ENCODE measurements around the gene RIPOR3.
"Not testable (repeated sequence)": the region's sequence is repeated elsewhere in the genome, so short reads cannot be mapped to it uniquely, and the experiment has no call there.

The RIPOR3 gene

DNA sequence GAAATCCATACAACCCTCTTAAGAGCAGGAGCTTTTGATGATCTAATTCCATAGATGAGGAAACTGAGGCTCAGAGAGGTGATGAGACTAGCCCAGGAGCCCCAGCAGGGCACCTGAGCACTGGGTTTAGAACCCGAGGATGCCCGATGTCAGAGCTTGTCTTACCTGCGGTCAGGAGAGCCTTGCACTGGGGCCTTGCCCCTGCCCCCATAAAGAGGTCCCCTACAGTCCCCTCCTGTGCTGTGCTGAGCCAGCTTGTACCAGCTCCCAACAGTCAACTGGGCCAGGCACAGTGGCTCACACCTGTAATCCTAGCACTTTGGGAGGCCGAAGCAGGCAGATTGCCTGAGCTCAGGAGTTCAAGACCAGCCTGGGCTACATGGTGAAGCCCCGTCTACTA is 58.6 kb downstream of the RIPOR3 start:
- no peak for DNase-seq (ENCODE audit: low read depth in 2 of 2)

DNA sequence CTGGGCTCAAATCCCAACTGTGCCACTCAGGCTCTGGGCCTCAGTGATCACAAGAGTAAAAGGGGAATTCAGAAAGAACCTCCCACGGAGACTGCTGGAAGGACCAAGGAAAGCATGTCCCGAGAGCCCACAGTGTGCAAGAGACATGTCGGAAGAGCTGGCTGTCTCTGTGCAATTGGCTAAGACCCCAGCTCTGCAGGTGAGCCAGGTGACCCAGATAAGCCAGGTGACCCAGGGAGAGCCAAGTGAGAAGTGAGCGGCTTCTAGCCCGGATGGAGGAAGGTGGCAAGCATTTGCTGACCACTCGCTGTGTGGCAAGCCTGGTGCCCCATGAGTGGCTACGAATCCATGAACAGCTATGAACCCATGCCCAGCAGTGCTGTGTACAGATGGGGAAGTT is 59.1 kb downstream of the RIPOR3 start:
- no peak for DNase-seq (ENCODE audit: low read depth in 2 of 2)

DNA sequence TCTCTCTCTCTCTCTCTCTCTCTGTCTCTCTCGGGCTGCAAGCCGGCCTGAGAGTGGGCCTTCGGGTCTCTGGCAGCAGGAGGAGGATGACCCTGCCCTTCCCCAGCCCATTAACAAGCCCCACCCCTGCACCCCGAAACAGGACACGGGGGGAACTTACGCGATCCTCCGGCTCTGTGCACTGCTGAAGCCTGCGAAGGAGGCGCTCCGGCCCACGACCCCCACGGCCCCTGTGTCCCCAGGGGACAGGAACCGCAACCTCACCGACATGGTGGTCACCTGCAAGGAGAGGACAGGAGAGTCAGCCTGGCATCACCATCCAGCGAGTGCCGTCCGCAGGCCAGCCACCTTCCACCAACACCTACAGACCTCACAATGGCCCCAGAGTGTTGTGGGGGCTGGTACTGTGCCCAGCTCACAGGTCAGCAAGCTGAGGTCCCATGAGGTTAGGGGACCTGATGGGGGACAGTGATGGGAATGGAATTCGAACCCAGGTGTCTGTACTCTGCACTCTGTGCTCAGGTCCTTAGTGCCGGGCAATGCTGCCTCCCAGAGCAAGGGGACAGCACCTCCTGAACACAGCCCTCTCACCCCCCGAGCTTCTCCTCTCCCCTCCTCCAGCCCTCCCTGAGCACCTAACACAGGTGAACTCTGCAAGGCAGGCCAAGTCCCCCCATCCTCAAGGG is 60.6 kb downstream of the RIPOR3 start:
- DNase-seq (ENCODE audit: low read depth in 2 of 2), result no peak

DNA sequence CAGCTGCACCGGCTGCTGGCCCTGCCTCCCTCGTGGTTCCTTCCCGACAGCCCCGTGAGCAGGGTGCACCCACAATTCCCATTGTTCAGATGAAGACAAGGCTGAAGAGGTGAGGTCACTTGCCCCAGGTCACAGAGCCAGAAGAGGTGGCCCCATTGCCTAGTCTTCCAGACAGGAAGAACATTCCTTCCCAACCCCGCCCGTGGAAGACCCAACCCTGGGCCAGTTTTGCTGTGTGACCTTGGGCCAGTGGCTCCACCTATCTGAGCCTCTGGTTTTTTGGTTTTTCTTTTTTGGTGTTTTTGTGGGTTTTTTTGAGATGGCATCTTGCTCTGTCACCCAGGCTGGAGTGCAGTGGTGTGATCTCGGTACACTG is 61.7 kb downstream of the RIPOR3 start:
- no peak for DNase-seq (ENCODE audit: low read depth in 2 of 2)

DNA sequence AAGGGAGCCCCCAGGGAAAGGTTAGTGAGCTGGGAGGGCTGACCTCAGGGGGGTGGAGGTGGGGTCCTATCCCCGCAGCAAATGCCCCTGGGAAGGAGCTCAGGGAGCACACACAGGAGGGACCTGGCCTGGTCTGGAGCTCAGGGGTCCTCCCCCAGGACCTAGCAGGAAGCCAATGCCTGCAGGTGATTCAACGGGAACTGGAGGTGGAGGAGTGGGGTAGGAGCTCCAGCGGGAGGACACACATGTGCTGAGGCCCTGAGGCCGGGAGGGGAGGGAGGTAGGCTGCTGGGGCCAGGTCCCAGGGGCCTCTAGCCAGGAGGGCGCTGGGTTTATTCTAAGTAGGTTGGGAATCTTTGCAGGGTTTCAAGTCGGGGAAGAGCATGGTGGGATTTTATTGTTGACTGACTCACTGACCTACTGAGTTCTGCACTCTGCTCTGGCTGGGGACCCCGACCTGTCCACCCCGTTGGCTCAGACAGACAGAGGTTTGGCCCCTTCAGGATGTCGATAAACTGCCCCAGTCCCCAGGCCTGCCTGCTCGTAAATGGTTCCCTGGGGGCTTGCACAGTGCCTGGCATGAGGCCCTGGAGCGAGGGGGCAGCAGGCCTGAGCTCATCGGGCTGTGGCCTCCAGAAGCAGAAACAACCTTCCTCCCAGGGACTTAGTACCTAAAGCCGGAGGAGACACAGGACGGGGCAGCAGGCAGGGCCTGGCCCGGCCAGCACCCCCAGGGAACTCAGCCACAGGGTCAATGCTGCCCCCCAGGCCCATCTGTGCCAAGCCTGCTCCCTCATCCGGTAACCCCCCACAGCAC is 62.3 kb downstream of the RIPOR3 start:
- no peak for DNase-seq (ENCODE audit: low read depth in 2 of 2)

DNA sequence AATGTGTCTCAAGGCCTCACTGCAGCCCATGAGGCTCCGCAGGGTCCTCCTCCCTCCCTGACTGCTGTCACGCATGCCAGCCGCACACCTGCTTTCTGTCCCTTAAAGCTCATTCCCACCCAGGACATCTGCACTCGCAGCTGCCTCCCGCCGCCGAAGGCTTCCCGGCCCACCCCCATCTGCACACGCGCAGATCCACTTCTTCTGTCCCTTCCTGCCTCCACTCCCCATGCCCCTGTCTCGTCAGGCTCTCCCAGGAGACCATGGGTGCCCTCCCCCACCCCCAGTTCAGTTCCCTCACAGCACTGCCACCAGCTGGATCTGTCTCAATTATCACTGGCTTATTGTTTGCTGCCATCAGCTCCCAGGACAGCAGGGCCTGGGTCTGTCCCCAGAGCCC is 63.0 kb downstream of the RIPOR3 start:
- DNase-seq (ENCODE audit: low read depth in 2 of 2), result no peak

DNA sequence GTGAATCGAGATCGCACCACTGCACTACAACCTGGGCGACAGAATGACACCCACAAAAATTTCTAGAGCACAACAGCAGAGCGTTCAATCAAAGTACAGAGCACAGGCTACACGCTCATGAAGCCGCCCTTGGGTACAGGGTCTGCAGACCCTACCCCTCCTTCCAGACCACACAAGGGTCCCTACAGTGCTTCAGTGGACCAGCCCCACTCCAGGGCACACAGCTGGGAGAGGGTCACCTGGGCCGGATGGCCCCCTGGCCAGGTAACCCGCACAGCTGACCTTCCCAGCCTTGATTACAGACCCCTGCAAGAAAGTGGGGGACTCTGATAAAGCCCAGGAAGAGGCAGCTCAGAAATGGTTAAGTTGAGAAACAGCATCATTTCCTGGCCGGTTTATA is 63.6 kb downstream of the RIPOR3 start:
- DNase-seq (ENCODE audit: low read depth in 2 of 2), result no peak

DNA sequence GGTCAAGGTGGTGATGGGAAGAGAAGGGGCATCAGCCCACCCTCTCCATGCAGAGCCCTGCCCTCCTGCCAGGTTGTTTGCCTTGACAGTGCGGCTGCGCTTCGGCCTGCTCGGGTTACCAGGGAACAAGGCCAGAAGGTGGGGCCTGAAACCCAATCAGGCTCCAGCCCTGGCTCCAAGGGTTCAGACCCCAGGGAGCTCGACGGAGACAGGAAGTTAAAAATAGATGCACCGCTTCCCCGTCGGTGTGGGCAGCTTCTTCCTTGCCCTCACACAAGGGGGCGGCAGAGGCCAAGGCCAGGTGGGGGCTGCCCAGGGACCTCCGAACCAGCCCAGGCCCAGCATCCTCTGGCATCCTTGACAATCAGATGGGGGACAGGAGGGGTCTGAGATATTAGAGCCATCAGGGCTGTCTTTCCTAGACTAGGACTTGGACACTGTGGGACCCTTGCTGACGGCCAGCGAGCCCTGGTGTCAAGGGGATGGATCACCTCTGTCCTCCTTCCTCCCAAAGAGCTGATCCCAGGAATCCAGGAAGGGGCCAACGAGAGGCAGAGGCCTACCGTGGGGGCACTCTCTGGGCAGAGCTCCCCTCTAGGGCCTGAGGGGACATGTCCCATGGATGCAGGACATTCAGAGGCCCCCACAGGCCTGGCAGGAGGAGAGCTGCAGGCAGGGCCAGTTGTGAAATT is 65.2 kb downstream of the RIPOR3 start:
- no peak for DNase-seq (ENCODE audit: low read depth in 2 of 2)

DNA sequence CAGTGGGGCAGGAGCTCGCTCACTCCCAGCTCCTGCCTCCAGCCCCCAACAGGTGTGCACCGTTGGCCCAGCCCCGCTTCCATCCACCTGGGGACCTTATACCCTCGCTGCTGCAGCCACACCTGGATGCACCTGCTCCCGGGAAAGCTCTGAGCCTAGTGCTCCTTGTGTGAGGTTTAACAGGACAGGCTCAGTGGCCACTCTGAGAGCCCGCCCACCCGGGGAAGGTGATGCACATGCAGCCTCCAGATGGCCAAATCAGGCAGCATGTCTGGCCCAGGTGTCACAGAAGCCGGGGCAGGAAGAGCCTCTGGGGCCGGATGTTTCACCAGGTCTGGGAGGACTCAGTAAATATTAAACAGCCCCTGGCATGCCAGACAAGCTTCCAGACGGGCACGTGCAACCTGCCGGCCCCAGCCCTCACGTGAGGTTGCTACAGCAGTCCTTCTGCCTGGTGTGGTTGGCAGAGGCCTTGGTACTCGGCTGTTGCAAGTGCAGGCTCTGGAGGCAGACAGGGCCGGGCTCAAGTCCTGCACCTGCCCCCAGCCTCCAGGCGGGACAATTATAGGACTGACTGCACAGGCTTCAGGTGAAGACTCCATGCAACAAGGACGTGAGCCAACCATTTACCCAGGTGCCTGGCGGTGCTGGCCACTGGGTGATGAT is 66.9 kb downstream of the RIPOR3 start:
- no peak for DNase-seq (ENCODE audit: low read depth in 2 of 2)

DNA sequence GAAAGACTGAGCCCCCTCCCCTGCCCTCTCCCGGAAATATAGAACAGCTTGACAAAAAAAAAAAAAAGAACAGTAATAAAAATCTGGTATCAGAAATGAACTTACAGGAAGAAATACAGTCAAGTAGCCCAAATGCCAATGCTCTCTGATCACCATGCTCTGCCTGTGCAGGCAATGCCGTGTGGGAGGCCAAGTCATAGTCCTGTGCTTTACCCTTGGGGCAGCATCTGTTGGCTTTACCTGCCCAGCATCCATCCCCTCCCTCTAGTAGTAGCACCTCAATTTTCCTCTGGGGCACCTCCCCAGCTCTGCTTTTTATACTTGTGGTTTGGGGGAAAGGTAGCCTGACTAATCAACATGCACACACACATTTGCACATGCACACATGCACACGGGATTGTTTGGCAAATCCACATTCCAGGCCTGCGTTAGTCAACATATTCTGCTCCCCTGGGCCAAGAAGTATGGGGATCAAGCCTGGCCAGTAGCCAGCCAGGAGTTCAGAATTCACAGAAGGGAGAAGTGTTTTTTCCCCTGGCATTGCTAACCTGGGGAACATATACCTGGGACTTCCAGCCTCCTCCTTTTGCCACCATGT is 70.2 kb downstream of the RIPOR3 start:
- no peak for DNase-seq (ENCODE audit: low read depth in 2 of 2)

DNA sequence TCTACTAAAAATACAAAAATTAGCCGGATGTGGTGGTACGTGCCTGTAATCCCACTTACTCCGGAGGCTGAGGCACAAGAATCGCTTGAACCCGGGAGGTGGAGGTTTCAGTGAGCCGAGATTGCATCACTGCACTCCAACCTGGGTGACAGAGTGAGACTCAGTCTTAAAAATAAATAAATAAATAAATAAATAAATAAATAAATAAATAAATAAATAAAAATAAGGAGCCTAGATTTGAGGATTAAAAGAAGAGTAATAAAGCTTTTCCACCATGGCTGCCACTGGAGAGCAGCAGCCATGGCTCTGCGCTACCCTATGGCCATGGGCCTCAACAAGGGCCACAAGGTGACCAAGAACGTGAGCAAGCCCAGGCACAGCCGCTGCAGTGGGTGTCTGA is 70.9 kb downstream of the RIPOR3 start:
- not testable (repeated sequence) for DNase-seq (ENCODE audit: low read depth in 2 of 2)

DNA sequence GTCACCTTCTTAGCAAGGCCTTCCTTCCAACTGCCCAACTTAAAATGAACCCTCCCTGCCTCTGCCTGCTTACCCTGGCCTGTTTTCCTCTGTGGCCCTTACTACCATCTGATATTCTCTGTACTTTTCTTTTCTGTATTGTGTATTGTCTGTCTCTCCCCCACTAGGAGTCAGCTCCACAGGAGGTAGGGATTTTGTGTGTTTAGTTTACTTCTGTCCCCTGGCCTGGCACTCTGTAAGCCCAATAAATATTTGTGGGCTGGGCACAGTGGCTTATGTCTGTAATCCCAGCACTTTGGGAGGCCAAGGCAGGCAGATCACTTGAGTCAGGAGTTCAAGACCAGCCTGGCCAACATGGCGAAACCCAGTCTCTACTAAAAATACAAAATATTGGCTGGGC is 72.8 kb downstream of the RIPOR3 start:
- DNase-seq (ENCODE audit: low read depth in 2 of 2), result no peak

DNA sequence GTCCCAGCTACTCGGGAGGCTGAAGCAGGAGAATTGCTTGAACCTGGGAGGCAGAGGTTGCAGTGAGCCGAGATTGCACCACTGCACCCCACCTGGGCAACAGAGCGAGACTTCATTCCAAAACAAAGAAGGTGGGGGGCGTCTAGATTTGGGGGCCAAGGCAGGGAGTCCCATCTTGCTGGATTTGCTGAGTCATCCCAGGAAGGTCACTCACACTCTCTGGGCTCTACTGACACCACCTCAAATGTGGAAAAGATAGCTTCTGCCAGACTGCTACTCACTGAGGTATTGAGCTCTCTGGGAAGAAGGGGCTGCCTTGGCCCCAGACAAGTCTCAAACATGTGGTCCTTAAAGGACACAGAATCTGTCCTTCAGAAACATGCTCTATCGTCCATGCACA is 74.3 kb downstream of the RIPOR3 start:
- DNase-seq (ENCODE audit: low read depth in 2 of 2), result no peak

DNA sequence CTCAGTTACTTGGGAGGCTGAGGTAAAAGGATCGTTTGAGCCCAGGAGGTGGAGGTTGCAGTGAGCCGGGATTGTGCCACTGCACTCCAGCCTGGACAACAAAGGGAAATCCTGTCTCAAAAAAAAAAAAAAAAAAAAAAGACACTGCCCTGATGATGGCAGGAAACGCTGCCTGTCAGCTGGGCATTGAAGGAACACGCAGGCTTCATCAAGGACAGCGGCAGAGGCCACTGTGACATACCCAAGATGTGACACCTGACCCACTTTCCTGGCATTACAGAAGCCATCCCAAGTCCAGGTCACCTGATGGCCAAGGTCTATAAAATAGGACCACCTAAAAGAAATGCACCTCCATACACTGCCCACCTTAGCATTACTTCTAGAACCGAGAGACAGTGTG is 75.9 kb downstream of the RIPOR3 start:
- no peak for DNase-seq (ENCODE audit: low read depth in 2 of 2)

DNA sequence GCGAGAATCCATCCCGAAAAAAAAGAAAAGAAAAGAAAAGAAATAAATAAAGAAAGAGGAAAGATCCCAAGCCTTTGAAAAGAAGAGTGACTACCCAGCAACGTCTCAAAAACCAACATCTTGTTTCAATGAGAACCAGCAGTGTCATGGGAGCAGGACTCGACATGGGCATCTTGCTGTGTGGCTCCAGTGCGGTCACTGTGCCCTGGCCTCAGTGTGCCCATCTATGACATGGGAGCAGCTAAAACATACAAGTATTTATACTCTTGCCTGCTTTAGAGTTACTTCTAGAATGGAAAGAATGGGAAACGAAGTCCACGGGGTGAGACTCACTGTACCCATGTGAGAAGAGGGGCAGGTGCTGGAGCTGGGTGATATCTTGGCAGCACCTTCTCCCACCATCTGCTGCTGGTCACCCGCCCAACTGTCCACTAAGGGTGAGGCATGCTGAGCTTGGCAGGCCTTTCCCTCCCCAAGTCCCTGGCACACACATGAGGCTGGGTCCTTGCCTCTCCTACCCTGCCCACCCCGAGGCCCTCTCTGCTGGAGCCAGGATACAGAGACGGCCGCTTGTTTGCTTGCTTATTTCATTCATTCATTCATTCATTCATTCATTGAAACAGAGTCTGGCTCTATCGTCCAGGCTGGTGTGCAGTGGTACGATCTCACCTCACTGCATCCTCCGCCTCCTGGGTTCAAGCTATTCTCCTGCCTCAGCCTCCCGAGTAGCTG is 77.7 kb downstream of the RIPOR3 start:
- DNase-seq (ENCODE audit: low read depth in 2 of 2), result no peak

DNA sequence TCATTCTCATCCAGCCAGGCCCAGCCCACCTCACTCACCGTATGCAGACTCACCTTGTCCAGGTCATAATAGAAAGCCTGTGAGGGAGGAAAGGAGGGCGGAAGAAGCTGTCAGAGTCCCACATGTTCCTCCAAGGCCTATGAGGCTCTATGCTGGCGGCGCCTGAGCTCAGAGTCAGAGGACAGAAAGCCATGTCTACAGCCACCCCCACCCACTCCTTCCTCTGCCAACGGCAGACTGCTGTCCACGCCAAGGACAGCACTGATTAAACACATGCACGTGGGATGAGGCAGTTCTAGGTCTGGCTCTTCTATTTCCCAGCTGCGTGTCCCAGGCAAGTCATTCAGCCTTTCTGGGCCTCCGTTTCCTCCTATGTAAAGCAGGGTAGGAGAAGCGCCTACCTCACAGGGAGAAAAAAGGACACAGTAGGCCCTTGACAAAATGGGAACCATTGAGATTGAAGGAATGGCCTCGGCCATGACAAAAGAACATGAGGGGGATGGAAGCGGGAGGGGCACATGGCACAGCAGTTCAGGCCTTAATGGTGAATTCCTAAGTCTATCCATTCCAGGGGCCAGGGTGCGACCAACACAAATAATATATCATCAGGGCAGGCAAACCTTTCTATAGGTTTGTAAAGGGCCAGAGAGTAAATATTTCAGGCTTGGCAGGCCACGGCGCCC is 80.1 kb downstream of the RIPOR3 start:
- DNase-seq (ENCODE audit: low read depth in 2 of 2), result no peak

DNA sequence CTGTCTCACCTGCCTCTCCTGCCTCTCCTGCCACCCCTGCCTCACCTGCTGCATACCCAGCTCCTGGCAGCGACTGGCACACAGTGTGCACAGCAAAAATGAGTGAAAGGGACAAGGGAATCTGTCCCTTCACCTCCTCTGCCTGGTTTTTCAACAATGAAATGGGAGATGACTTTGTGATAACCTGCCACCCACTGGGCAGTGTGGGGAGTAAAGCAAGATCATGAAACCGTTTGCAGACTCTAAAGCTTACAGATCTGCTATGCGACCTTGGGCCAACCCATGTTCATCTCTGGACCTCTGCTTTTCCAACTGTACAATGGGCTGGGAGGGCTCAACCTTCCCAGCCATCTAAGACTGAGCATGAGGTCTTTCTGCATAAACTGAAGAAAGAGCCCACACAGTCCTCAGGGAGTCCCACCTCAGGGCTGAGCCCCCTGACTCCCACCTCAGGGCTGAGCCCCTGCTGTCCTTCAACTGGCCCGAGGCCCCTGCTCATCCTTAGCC is 81.1 kb downstream of the RIPOR3 start:
- no peak for DNase-seq (ENCODE audit: low read depth in 2 of 2)

DNA sequence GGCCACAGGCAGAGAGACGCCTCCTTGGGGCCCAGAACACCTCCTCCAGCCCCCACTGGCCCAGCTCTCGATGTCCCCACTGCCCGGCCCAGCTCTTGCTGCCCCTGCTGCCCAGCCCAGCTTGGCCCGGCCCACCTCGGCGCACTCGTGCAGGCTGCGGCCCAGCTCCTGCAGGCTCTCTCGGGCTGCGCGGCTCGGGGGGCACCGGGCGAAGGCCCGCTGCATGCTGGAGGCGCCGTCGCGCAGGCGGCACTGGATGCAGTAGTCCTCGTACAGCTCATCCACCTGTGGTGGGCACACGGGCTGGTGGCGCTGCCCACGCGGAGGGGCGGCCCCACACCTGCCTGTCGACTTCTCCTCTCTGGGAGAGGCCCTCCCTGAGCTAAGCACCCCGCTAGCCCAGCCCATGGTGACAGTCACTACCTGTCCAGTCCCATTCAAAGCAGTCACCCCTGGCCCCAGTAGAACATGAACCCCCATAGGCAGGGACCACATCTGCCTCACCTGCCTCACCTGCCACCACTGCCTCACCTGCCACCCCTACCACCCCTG is 81.8 kb downstream of the RIPOR3 start:
- no peak for DNase-seq (ENCODE audit: low read depth in 2 of 2)

DNA sequence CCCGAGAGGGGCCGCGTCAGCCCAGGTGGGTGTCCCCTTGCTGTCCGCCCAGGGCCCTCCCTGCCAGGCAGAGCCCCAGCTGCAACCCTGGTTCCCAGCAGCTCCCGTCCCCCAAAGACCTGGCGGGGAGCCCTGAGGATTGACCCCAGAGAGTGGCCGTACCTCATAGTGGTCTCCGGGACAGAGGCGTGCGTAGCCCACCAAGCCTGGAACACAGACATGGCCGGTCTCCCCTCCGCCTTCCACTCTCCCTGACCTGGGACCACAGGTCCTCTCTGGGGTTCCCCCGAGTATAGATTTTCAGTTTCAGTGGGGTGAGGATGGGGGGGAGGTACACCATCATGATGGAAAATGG is 82.6 kb downstream of the RIPOR3 start:
- DNase-seq (ENCODE audit: low read depth in 2 of 2), result no peak
